Measurements from ENCODE around the gene CCNF.
A peak's percentile ranks its signal among the peaks of the same experiment; 100 is the strongest.

The CCNF gene

GRCh38 chr16:2460391-2460713, 31.1 kb downstream of the CCNF start:
- in situ Hi-C loops (cut with MboI; ENCODE audit: low pct_unique_long_range_greater_than_20kb, low sequenced_read_pairs, unreplicated experiment) = no loop called here
- TF ChIP-seq CTCF (IDR thresholded peaks at IDR 0.05; ENCODE audit: extremely low read depth, insufficient read depth, missing control alignments) = no peak
- no peak for DNase-seq (ENCODE audit: low spot score)

GRCh38 chr16:2460916-2461315, 31.7 kb downstream of the CCNF start:
- in situ Hi-C loops (cut with MboI; ENCODE audit: low pct_unique_long_range_greater_than_20kb, low sequenced_read_pairs, unreplicated experiment) = no loop called here
- no peak for TF ChIP-seq CTCF (IDR thresholded peaks at IDR 0.05; ENCODE audit: extremely low read depth, insufficient read depth, missing control alignments)
- DNase-seq (ENCODE audit: low spot score) = no peak

GRCh38 chr16:2462031-2462866, 33.0 kb downstream of the CCNF start:
- no peak for DNase-seq (ENCODE audit: low spot score)
- in situ Hi-C loops (cut with MboI; ENCODE audit: low pct_unique_long_range_greater_than_20kb, low sequenced_read_pairs, unreplicated experiment) = no loop called here
- TF ChIP-seq CTCF (IDR thresholded peaks at IDR 0.05; ENCODE audit: extremely low read depth, insufficient read depth, missing control alignments) = no peak

GRCh38 chr16:2464333-2464732, 35.1 kb downstream of the CCNF start:
- no peak for TF ChIP-seq CTCF (IDR thresholded peaks at IDR 0.05; ENCODE audit: extremely low read depth, insufficient read depth, missing control alignments)
- in situ Hi-C loops (cut with MboI; ENCODE audit: low pct_unique_long_range_greater_than_20kb, low sequenced_read_pairs, unreplicated experiment) = no loop called here
- no peak for DNase-seq (ENCODE audit: low spot score)

GRCh38 chr16:2465653-2466415, 36.6 kb downstream of the CCNF start:
- in situ Hi-C loops (cut with MboI; ENCODE audit: low pct_unique_long_range_greater_than_20kb, low sequenced_read_pairs, unreplicated experiment) = no loop called here
- DNase-seq (ENCODE audit: low spot score) = no peak
- TF ChIP-seq CTCF (IDR thresholded peaks at IDR 0.05; ENCODE audit: extremely low read depth, insufficient read depth, missing control alignments) = peak; percentile 34

GRCh38 chr16:2466667-2467527, 37.6 kb downstream of the CCNF start:
- DNase-seq (ENCODE audit: low spot score) = no peak
- TF ChIP-seq CTCF (IDR thresholded peaks at IDR 0.05; ENCODE audit: extremely low read depth, insufficient read depth, missing control alignments) = no peak
- in situ Hi-C loops (cut with MboI; ENCODE audit: low pct_unique_long_range_greater_than_20kb, low sequenced_read_pairs, unreplicated experiment) = no loop called here
